AG09309 (cell line): ENCODE data around the gene ZNF764.

Experiments used
- DNase-seq: peaks from one replicate; pipeline ENCODE4 v3.0.0-alpha.2; 2010; ENCODE audit warnings: low read depth
- H3K4me3 ChIP-seq: 2 replicates; pipeline ENCODE4 v1.5.1; 2011; ENCODE audit warnings: mild to moderate bottlenecking, low read depth, low read length, moderate library complexity; ENCODE audit not compliant: control insufficient read depth
- CTCF ChIP-seq: IDR thresholded peaks from 2 replicates; pipeline ENCODE4 v1.5.1; 2011; ENCODE audit warnings: mild to moderate bottlenecking, low read depth, low read length, inconsistent platforms; ENCODE audit not compliant: insufficient read depth, control insufficient read depth; ENCODE audit errors: missing control alignments

ZNF764 gene

DNA sequence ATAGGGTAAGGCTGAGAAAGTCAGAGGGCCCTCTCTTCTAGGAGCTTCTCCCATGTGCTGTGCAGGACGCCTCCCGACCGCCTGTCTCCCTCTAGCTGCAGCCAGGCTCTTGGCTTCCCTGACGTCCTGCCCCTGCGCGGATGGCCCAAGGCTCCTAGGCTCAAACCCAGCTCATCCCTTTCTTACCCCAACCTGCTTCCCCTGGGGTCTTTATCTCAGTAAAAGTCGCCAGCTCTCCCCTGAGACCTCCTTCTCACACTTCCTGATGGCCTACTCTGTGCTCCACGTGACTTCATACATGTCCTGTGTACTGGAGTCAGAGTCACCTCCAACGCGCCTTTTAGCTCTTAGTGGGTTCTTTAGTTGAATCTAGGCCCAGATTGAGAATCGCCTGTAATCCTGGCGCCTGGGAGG is 22.4 kb downstream of the ZNF764 start:
- peak overlapping the region; percentile 56 for H3K4me3 ChIP-seq
- TF ChIP-seq CTCF = peak; percentile 79
- DNase-seq = no peak

DNA sequence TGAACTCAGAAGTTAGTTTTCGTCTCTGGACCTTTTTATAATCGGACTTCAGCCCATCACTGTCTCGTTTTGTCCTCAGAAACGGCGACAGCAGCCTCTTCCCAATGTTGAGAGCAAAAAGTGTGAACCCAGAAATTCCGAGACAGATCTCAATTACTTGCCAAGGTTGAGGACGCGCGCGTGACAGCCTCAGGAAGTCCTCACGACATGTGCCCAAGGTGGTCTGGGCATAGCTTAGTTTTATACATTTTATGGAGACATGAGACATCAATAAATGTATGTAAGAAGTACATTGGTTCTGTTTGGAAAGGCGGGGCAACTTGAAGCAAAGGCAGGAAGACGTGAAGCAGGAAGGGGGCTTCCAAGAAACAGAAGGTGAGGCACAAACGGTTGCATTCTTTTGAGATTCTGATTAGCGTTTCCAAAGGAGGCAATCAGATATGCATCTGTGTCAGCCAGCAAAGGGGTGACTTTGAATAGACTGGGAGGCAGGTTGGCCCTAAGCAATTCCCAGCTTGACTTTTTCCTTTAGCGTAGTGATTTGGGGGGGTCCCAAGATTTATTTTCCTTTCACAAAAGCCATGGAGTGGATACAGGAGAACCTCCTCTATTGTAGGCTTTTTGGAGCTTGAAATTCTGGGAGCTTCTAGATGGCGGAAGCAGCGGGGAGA is 22.9 kb downstream of the ZNF764 start:
- no peak for TF ChIP-seq CTCF
- H3K4me3 ChIP-seq = peak overlapping the region; percentile 56
- DNase-seq = no peak

GRCh38 chr16:30534368-30535105 is 23.6 kb downstream of the ZNF764 start, which contains the start of gene ZNF747:
TSS of gene ZNF747 (minus strand) at chr16:30534858. CDS start at chr16:30534679, 179 bp downstream.
- TF ChIP-seq CTCF = no peak
- H3K4me3 ChIP-seq = peak within 1 kb of the TSS; percentile 56
- DNase-seq = no peak

GRCh38 chr16:30533748-30534367 is 24.3 kb downstream of the ZNF764 start:
- no peak for TF ChIP-seq CTCF
- DNase-seq = no peak
- peak overlapping the region; percentile 56 for H3K4me3 ChIP-seq

DNA sequence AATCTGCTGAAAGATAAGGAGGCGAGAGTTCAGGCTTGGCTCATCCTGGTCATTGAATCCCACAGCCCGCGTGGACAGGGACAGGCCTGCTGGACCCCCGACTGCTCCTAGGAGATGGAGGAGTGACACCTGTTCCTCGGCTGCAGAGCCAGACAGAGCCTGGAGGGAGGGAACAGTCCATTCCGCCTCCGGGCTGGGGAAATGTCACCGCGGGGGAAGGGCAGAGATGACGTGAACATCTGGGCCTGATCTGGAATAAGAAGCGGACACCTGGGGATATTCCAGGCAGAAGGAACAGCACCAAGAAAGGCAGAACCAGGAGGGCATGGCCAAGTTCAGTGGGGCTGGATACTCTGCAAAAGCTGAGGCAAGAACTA is 25.0 kb downstream of the ZNF764 start:
- H3K4me3 ChIP-seq = no peak overlapping the region
- no peak for TF ChIP-seq CTCF
- DNase-seq = no peak

DNA sequence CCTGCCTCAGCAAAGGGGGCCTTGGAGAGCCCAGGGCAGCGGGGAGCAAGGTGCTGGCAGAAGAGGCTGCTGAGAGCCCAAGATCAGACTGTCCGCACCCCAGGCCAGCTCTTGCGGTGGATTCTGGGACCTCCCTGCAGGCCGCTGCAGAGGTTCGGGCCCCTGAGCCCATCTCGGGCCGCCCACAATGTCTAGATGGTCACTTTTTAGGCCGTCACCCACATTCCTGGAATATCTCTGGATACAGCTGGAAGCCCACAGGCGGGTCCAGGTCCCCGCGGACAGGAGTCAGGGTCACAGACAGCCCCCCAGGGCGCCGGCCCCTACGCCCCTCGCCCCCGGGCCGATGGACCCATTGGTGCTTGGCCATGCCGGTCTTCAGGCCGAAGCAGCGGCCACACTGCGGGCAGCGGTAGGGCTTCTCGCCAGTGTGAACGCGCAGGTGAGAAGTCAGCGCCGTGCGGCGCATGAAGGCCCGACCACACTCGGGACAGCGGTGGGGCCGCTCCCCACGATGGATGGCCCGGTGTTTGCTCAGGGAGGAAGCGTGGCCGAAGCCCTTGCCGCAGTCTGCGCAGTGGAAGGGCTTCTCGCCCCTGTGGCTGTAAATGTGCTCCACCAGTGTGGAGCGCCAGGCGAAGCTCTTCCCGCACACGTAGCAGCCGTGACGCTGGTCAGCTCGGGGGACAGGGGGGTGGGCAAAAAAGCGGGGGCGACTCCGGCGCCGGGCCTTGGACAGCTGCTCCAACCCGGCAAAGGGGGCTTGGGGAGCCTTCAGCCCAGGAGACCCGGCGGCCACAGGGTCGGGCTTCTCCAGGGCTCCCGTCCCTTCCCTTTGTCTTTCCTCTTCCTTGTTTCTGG is 25.7 kb downstream of the ZNF764 start:
- no peak for TF ChIP-seq CTCF
- no peak for DNase-seq
- H3K4me3 ChIP-seq = no peak overlapping the region
